SK-N-SH treated with all-trans-retinoic acid at 6 μM for 48 hours (cell line): Measurements from ENCODE around the gene ARRDC4.

Experiments
- ATAC-seq: fragments of 200-7000 bp; cut with Tn5 transposase; 3 replicates; pipeline ENCODE4 v1.9.1; 2020; ENCODE audit warnings: mild to moderate bottlenecking, moderate library complexity
- ARNTL ChIP-seq: fragments of 450-650 bp; formaldehyde crosslinking; IDR thresholded peaks from 2 replicates; pipeline ENCODE4 v1.5.0; 2020; ENCODE audit warnings: low read depth, mild to moderate bottlenecking, moderate library complexity, borderline replicate concordance
- BACH2 ChIP-seq: fragments of 250-450 bp; sonication (Bioruptor Pico); IDR thresholded peaks from 2 replicates; pipeline ENCODE4 v1.9.0; 2021; ENCODE audit warnings: mild to moderate bottlenecking, borderline replicate concordance
- CREB5 ChIP-seq: fragments of 250-450 bp; sonication (Bioruptor Pico); IDR thresholded peaks from 2 replicates; pipeline ENCODE4 v1.5.1; 2020; ENCODE audit warnings: low read depth, mild to moderate bottlenecking, moderate library complexity
- CSDC2 ChIP-seq: fragments of 250-450 bp; sonication (Bioruptor Pico); IDR thresholded peaks from 2 replicates; pipeline ENCODE4 v1.5.0; 2020; ENCODE audit warnings: mild to moderate bottlenecking, moderate library complexity
- CSRNP3 ChIP-seq: fragments of 250-450 bp; sonication (Bioruptor Pico); IDR thresholded peaks from 2 replicates; pipeline ENCODE4 v1.5.1; 2021; ENCODE audit warnings: mild to moderate bottlenecking, moderate library complexity
- ESRRG ChIP-seq: fragments of 250-450 bp; sonication (Bioruptor Pico); IDR thresholded peaks from 2 replicates; pipeline ENCODE4 v1.6.1; 2021; ENCODE audit warnings: mild to moderate bottlenecking
- GLIS3 ChIP-seq: fragments of 250-450 bp; sonication (Bioruptor Pico); IDR thresholded peaks from 2 replicates; pipeline ENCODE4 v1.5.0; 2020; ENCODE audit warnings: mild to moderate bottlenecking, moderate library complexity
- ISL1 ChIP-seq: fragments of 250-450 bp; sonication (Bioruptor Pico); IDR thresholded peaks from 2 replicates; pipeline ENCODE4 v2.1.2; 2022; ENCODE audit warnings: mild to moderate bottlenecking, moderate library complexity
- OSR1 ChIP-seq: fragments of 250-450 bp; sonication (Bioruptor Pico); IDR thresholded peaks from 2 replicates; pipeline ENCODE4 v1.8.0; 2022; ENCODE audit warnings: moderate library complexity, mild to moderate bottlenecking, inconsistent platforms
- PATZ1 ChIP-seq: fragments of 250-450 bp; sonication (Bioruptor Pico); IDR thresholded peaks from 2 replicates; pipeline ENCODE4 v1.8.0; 2020; ENCODE audit warnings: mild to moderate bottlenecking, moderate library complexity, borderline replicate concordance
- POU6F1 ChIP-seq: fragments of 250-450 bp; sonication (Bioruptor Pico); IDR thresholded peaks from 2 replicates; pipeline ENCODE4 v1.8.0; 2021; ENCODE audit warnings: low read depth, mild to moderate bottlenecking, moderate library complexity, borderline replicate concordance
- PPARA ChIP-seq: fragments of 250-450 bp; sonication (Bioruptor Pico); IDR thresholded peaks from 2 replicates; pipeline ENCODE4 v1.5.0; 2020; ENCODE audit warnings: mild to moderate bottlenecking, borderline replicate concordance
- RARB ChIP-seq: fragments of 250-450 bp; sonication (Bioruptor Pico); IDR thresholded peaks from 2 replicates; pipeline ENCODE4 v1.8.0; 2021; ENCODE audit warnings: mild to moderate bottlenecking, moderate library complexity
- SNAI2 ChIP-seq: fragments of 250-450 bp; sonication (Bioruptor Pico); IDR thresholded peaks from 2 replicates; pipeline ENCODE4 v1.5.0; 2020; ENCODE audit warnings: mild to moderate bottlenecking, moderate library complexity
- TCF4 ChIP-seq: fragments of 250-450 bp; sonication (Bioruptor Pico); IDR thresholded peaks from 2 replicates; pipeline ENCODE4 v1.8.0; 2021; ENCODE audit warnings: mild to moderate bottlenecking, moderate library complexity, borderline replicate concordance
- TOX ChIP-seq: fragments of 250-450 bp; sonication (Bioruptor Pico); IDR thresholded peaks from 2 replicates; pipeline ENCODE4 v1.8.0; 2021; ENCODE audit warnings: mild to moderate bottlenecking, moderate library complexity, borderline replicate concordance
- TSHZ2 ChIP-seq: fragments of 250-450 bp; sonication (Bioruptor Pico); IDR thresholded peaks from 2 replicates; pipeline ENCODE4 v1.5.0; 2020; ENCODE audit warnings: mild to moderate bottlenecking, moderate library complexity
- ZC3H10 ChIP-seq: fragments of 250-450 bp; sonication (Bioruptor Pico); IDR thresholded peaks from 2 replicates; pipeline ENCODE4 v1.5.1; 2021; ENCODE audit warnings: mild to moderate bottlenecking, moderate library complexity
- ZFP3 ChIP-seq: fragments of 250-450 bp; sonication (Bioruptor Pico); IDR thresholded peaks from 2 replicates; pipeline ENCODE4 v1.5.0; 2020; ENCODE audit warnings: mild to moderate bottlenecking, moderate library complexity
- ZFP30 ChIP-seq: fragments of 450-650 bp; formaldehyde crosslinking; IDR thresholded peaks from 2 replicates; pipeline ENCODE4 v1.5.0; 2022; ENCODE audit warnings: mild to moderate bottlenecking, moderate library complexity
- ZNF565 ChIP-seq: fragments of 450-650 bp; formaldehyde crosslinking; conservative IDR thresholded peaks from 2 replicates; pipeline ENCODE4 v1.5.0; 2020; ENCODE audit warnings: low read depth, mild to moderate bottlenecking, moderate library complexity
- ZNF8 ChIP-seq: fragments of 450-650 bp; formaldehyde crosslinking; IDR thresholded peaks from 2 replicates; pipeline ENCODE4 v1.5.0; 2020; ENCODE audit warnings: mild to moderate bottlenecking, moderate library complexity

The ARRDC4 gene

GRCh38 chr15:97930230-97930629 lies 30.3 kb upstream of the ARRDC4 start (continued):
- TF ChIP-seq PATZ1 (CRISPR knock-in tag), result no peak
- TF ChIP-seq TCF4 (CRISPR knock-in tag), result no peak
- TF ChIP-seq TOX (CRISPR knock-in tag), result no peak
- TF ChIP-seq ESRRG, result no peak
- TF ChIP-seq OSR1 (CRISPR knock-in tag), result no peak

- no peak for ATAC-seq
- TF ChIP-seq ZFP3 (CRISPR knock-in tag) (no peak), BACH2 (CRISPR knock-in tag) (no peak)
- TF ChIP-seq, all 23 proteins: peak for 0
Measured at GRCh38 chr15:97931314-97931713, 29.2 kb upstream of the ARRDC4 start.

GRCh38 chr15:97933589-97933988 lies 26.9 kb upstream of the ARRDC4 start:
- TF ChIP-seq PATZ1 (CRISPR knock-in tag) (no peak), ISL1 (CRISPR knock-in tag) (no peak), POU6F1 (CRISPR knock-in tag) (no peak)
- no peak for ATAC-seq

GRCh38 chr15:97940993-97941392 lies 19.5 kb upstream of the ARRDC4 start:
- TF ChIP-seq ZC3H10 (CRISPR knock-in tag) (no peak), ESRRG (no peak), PPARA (CRISPR knock-in tag) (no peak), RARB (no peak), TSHZ2 (no peak), POU6F1 (CRISPR knock-in tag) (no peak), ZFP30 (no peak), SNAI2 (CRISPR knock-in tag) (no peak), ISL1 (CRISPR knock-in tag) (no peak), GLIS3 (CRISPR knock-in tag) (no peak), ZNF565 (CRISPR knock-in tag) (no peak), ZFP3 (CRISPR knock-in tag) (no peak), TOX (CRISPR knock-in tag) (no peak), CREB5 (CRISPR knock-in tag) (no peak), CSRNP3 (CRISPR knock-in tag) (no peak), ZNF8 (no peak), ARNTL (CRISPR knock-in tag) (no peak), CSDC2 (no peak)
- no peak for ATAC-seq
